HepG2 (cell line): ENCODE data around the gene SHE. TPM values are rescaled to one million over a fixed set of nuclear protein-coding genes. Genes with fewer than 3 reads are reported as not detected.

Experiments
- ATAC-seq: fragments of 200-7000 bp; cut with Tn5 transposase; 3 replicates; pipeline ENCODE4 v1.9.1; 2020; ENCODE audit warnings: mild to moderate bottlenecking, moderate library complexity
- BruUV-seq: library from RNA; stranded (reverse); fragments of 400-500 nt; replicated peaks from 2 replicates; lab custom pipeline; 2021; lab: Mats Ljungman, UMichigan
- CTCF ChIA-PET: fragments of 300-600 bp; formaldehyde crosslinking; extraction: SDS; loops from one replicate; lab custom pipeline; 2021; ENCODE audit warnings: low total read pairs, inconsistent platforms, low intra/inter-chr PET ratio; lab: Yijun Ruan, JAX
- POLR2A ChIA-PET: fragments of 350-600 bp; sonication (Branson Sonifier 250); formaldehyde crosslinking; loops from one replicate; lab custom pipeline; 2020; ENCODE audit warnings: antibody characterized with exemption, inconsistent platforms; lab: Yijun Ruan, JAX
- DNase-seq: peaks from one replicate; pipeline ENCODE4 v3.0.0-alpha.2; 2015; ENCODE audit warnings: low spot score
- FAIRE-seq: peaks from 3 replicates; lab custom pipeline; 2011; peaks lifted over from hg19 to GRCh38; lab: Jason Lieb, UNC
- H2AFZ ChIP-seq: one replicate; pipeline ENCODE4 v1.6.1; 2011; ENCODE audit warnings: low read length, inconsistent platforms
- H3K27ac ChIP-seq: fragments of 300-600 bp; 3 replicates; pipeline ENCODE4 v1.8.0; 2011; ENCODE audit warnings: mixed run types, mild to moderate bottlenecking, mixed read lengths, low read length, inconsistent platforms; ENCODE audit not compliant: insufficient read depth; ENCODE audit errors: extremely low read length
- H3K27me3 ChIP-seq, 2 experiments: fragments of 200-600 bp in 1 of 2; 2 replicates in 1 of 2; 3 replicates in 1 of 2; pipeline versions ENCODE4 v1.6.0 to v1.8.0; 2011; ENCODE audit warnings: low read length in 2 of 2, mild to moderate bottlenecking in 2 of 2, moderate library complexity in 2 of 2, inconsistent platforms in 1 of 2; ENCODE audit not compliant: insufficient read depth in 2 of 2, control insufficient read depth in 1 of 2
- H3K36me3 ChIP-seq, 2 experiments: fragments of 200-600 bp in 1 of 2; replicated peaks in 1 of 2; 2 replicates in 1 of 2; 3 replicates in 1 of 2; pipeline versions ENCODE4 v1.5.1 to v1.8.0; 2011; ENCODE audit warnings: low read length in 2 of 2, inconsistent platforms in 1 of 2; ENCODE audit not compliant: insufficient read depth in 2 of 2, control insufficient read depth in 1 of 2
- H3K4me1 ChIP-seq: 2 replicates; pipeline ENCODE4 v1.5.1; 2012; ENCODE audit warnings: low read length, inconsistent platforms; ENCODE audit not compliant: insufficient read depth
- H3K4me2 ChIP-seq: 2 replicates; pipeline ENCODE4 v1.6.0; 2011; ENCODE audit warnings: low read depth, low read length, inconsistent platforms
- H3K4me3 ChIP-seq, 3 experiments: fragments of 200-600 bp in 1 of 3; sonication (generic), shearing (Covaris generic) in 1 of 3; replicated peaks in 1 of 3; 2 replicates each; pipeline ENCODE4 v1.5.1; 2011 to 2016; ENCODE audit warnings: low read length in 3 of 3, inconsistent platforms in 2 of 3, low read depth in 2 of 3, mild to moderate bottlenecking in 2 of 3, control low read depth in 1 of 3, mixed read lengths in 1 of 3; ENCODE audit not compliant: insufficient read depth in 1 of 3
- H3K79me2 ChIP-seq: one replicate; pipeline ENCODE4 v1.6.1; 2011; ENCODE audit warnings: low read length, inconsistent platforms; ENCODE audit not compliant: insufficient read depth
- H3K9ac ChIP-seq: 2 replicates; pipeline ENCODE4 v1.6.0; 2011; ENCODE audit warnings: mild to moderate bottlenecking, low read depth, low read length, inconsistent platforms; ENCODE audit not compliant: insufficient read depth
- H3K9me3 ChIP-seq: 2 replicates; pipeline ENCODE4 v1.5.1; 2012; ENCODE audit warnings: mild to moderate bottlenecking, low read length
- H4K20me1 ChIP-seq: 2 replicates; pipeline ENCODE4 v1.6.0; 2011; ENCODE audit warnings: inconsistent platforms, mild to moderate bottlenecking, low read length, moderate library complexity; ENCODE audit not compliant: insufficient read depth
- DNMT1 ChIP-seq: sonication (generic); formaldehyde crosslinking; IDR thresholded peaks from 2 replicates; pipeline ENCODE4 v1.5.1; 2020; ENCODE audit warnings: mild to moderate bottlenecking, missing genetic modification reagents
- ESRRA ChIP-seq: sonication (generic); formaldehyde crosslinking; IDR thresholded peaks from 2 replicates; pipeline ENCODE4 v1.5.1; 2020; ENCODE audit warnings: mild to moderate bottlenecking, low read depth, missing genetic modification reagents
- ETS1 ChIP-seq: sonication (generic); formaldehyde crosslinking; IDR thresholded peaks from 2 replicates; pipeline ENCODE4 v1.4.0; 2020; ENCODE audit warnings: missing genetic modification reagents
- PCBP1 ChIP-seq: fragments of 200-400 bp; formaldehyde crosslinking; IDR thresholded peaks from 2 replicates; pipeline ENCODE4 v1.6.1; 2017; ENCODE audit warnings: mild to moderate bottlenecking, low read depth, low read length, borderline replicate concordance
- ZNF556 ChIP-seq: sonication (generic); formaldehyde crosslinking; IDR thresholded peaks from 2 replicates; pipeline ENCODE4 v1.4.0; 2020; ENCODE audit warnings: mild to moderate bottlenecking, missing genetic modification reagents, borderline replicate concordance
- ZNF644 ChIP-seq: IDR thresholded peaks from 2 replicates; pipeline ENCODE4 v1.6.1; 2016; ENCODE audit warnings: low read depth
- ZNF775 ChIP-seq: sonication (generic); formaldehyde crosslinking; IDR thresholded peaks from 2 replicates; pipeline ENCODE4 v1.4.0; 2020; ENCODE audit warnings: missing genetic modification reagents, mild to moderate bottlenecking, moderate library complexity, borderline replicate concordance
- WGBS: methylation state at CpG from one replicate; pipeline ENCODE4 v1.1.6; 2017; ENCODE audit warnings: low lambda C conversion rate; 5-methylcytosine and 5-hydroxymethylcytosine counted together
- in situ Hi-C: cut with HindIII; loops from 2 replicates; pipeline ENCODE4 v1.10.0; 2017; ENCODE audit warnings: low pct_unique_long_range_greater_than_20kb; ENCODE audit not compliant: extremely low pct_ligation_motif_present
- intact Hi-C: fragments of 100-400 bp; cut with micrococcal nuclease; formaldehyde crosslinking; loops from one replicate; pipeline ENCODE4 v1.10.0; 2022; ENCODE audit not compliant: unreplicated experiment
- polyA plus RNA-seq, 8 experiments: library from polyadenylated mRNA; depleted of rRNA in 3 of 8; stranded (reverse) in 7 of 8; unstranded in 1 of 8; fragments of >200 nt; fragmentation: Illumina TruSeq in 4 of 8; extraction: Trizol in 4 of 8; gene quantifications; 2 replicates each; pipeline versions ENCODE4 v1.2.1 to v1.2.3, GENCODE V29; 2011 to 2016; ENCODE audit warnings: low read depth in 4 of 8, missing spikeins in 1 of 8, mixed read lengths in 1 of 8; ENCODE audit not compliant: insufficient read depth in 1 of 8
- total RNA-seq, 5 experiments: library from RNA; depleted of rRNA; stranded (reverse); fragments of >200 nt; fragmentation: Illumina TruSeq; extraction: Trizol; gene quantifications; 2 replicates each; pipeline ENCODE4 v1.2.3, GENCODE V29; 2016; ENCODE audit warnings: low read depth in 1 of 5
- TF ChIP-seq, protein P1 (sequence below): sonication (generic); formaldehyde crosslinking; IDR thresholded peaks from 2 replicates; pipeline ENCODE4 v1.4.0; 2020; ENCODE audit warnings: missing genetic modification reagents, borderline replicate concordance

SHE gene
- total and polyA plus RNA-seq, 2 of the 13 experiments (the other 11 are each of a cell fraction or from before 2014, with no cell fraction given) = not detected

DNA sequence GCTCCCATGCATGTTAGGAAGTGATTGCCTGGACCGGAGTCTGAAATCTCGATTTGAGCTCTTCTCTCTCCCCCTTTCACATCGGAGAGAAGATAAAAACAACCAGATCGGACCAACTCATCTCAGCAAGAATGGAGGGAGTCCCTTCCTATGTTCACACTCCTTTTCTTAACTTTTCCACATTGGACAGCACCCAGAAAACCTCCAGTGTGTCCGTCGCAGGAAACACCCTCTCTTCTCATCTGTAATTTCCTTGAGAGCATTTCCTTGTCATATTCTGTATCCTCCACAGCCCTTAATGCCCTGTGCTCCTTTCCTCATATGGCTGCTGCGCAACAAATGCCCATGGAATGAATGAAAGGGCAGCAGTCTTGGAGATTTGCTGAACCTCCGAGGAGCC lies 1.7 kb downstream of the SHE start (continued):
- TF ChIP-seq, protein P1, sequence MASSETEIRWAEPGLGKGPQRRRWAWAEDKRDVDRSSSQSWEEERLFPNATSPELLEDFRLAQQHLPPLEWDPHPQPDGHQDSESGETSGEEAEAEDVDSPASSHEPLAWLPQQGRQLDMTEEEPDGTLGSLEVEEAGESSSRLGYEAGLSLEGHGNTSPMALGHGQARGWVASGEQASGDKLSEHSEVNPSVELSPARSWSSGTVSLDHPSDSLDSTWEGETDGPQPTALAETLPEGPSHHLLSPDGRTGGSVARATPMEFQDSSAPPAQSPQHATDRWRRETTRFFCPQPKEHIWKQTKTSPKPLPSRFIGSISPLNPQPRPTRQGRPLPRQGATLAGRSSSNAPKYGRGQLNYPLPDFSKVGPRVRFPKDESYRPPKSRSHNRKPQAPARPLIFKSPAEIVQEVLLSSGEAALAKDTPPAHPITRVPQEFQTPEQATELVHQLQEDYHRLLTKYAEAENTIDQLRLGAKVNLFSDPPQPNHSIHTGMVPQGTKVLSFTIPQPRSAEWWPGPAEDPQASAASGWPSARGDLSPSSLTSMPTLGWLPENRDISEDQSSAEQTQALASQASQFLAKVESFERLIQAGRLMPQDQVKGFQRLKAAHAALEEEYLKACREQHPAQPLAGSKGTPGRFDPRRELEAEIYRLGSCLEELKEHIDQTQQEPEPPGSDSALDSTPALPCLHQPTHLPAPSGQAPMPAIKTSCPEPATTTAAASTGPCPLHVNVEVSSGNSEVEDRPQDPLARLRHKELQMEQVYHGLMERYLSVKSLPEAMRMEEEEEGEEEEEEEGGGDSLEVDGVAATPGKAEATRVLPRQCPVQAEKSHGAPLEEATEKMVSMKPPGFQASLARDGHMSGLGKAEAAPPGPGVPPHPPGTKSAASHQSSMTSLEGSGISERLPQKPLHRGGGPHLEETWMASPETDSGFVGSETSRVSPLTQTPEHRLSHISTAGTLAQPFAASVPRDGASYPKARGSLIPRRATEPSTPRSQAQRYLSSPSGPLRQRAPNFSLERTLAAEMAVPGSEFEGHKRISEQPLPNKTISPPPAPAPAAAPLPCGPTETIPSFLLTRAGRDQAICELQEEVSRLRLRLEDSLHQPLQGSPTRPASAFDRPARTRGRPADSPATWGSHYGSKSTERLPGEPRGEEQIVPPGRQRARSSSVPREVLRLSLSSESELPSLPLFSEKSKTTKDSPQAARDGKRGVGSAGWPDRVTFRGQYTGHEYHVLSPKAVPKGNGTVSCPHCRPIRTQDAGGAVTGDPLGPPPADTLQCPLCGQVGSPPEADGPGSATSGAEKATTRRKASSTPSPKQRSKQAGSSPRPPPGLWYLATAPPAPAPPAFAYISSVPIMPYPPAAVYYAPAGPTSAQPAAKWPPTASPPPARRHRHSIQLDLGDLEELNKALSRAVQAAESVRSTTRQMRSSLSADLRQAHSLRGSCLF (CRISPR knock-in tag) = no peak

GRCh38 chr1:154499446-154499845 lies 2.8 kb downstream of the SHE start:
- POLR2A ChIA-PET = no interaction called here
- no peak for ATAC-seq
- Histone ChIP-seq H3K9me3 (no peaks in the 10 kb centered on the region), H3K4me2 (no peak overlapping the region), H2AFZ (no peak overlapping the region), H3K9ac (no peak overlapping the region), H3K4me3 (no peak overlapping the region), H3K36me3 (no peaks in the 10 kb centered on the region), H3K79me2 (no peaks in the 10 kb centered on the region), H3K27ac (no peak overlapping the region), H4K20me1 (no peaks in the 10 kb centered on the region), H3K4me1 (peaks cover 12% of the 10 kb centered on the region), H3K27me3 (peaks cover 2 to 32% of the 10 kb centered on the region in 2 experiments; a peak in 4 of 5 replicates)
- in situ Hi-C loops = no loop called here
- no peak for FAIRE-seq
- intact Hi-C loops = no loop called here
- DNase-seq = no peak
- CTCF ChIA-PET = no interaction called here
- BruUV-seq = no TSS peak
- no peak for TF ChIP-seq ZNF775 (CRISPR knock-in tag)
- TF ChIP-seq ETS1 (CRISPR knock-in tag) = no peak
- TF ChIP-seq ZNF644 (CRISPR knock-in tag) = no peak
- TF ChIP-seq PCBP1 = no peak
- no peak for TF ChIP-seq ESRRA (CRISPR knock-in tag)
- TF ChIP-seq DNMT1 (CRISPR knock-in tag) = no peak
- TF ChIP-seq ZNF556 = no peak
- WGBS = 0% methylated on average over 1 of the region's 1 CpG
